Stimulated activated naive CD8-positive, alpha-beta T cell treated with anti-CD3 and anti-CD28 coated beads, Interleukin-15, Interleukin-2, amounts not matched to agents 100 U/mL and 50 U/mL, for 24 hours (primary cell): Measurements from ENCODE around the gene CCDC87.

Experiments
- ATAC-seq: fragments of 150-1000 bp; cut with Tn5 transposase; one replicate; pipeline ENCODE4 v1.10.0; 2021
- DNase-seq: peaks from one replicate; pipeline ENCODE4 v3.0.0; 2021

The CCDC87 gene

DNA sequence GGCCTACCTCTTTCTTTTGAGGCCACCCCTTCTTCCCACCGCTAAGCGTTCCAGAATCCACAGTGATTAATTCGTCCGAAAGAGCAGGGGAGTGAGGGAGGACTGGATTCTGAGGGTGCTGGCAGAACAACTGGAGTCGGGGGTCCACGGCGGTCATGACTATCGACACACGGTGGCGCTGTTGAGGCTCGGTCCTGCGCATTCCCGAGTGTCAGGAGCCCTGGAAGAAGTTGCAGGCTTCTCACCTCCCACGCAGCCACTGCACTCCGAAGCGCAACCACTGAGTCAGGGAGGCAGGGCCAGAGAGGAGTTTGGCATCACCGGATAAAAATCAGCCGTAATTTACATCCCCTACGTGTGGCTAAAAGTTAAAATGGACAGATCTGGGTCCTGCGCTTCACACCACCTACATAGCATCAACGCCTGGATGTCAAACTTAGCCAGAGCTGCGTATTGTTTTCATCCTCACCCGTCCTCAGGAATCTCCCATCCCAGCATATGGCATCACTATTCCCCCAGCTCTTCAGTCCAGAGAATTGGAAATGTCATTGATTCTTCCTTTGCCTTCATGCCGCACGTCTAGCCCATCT, 13.8 kb downstream of the CCDC87 start:
- DNase-seq, result peak; percentile 91
- peak; percentile 95 for ATAC-seq

DNA sequence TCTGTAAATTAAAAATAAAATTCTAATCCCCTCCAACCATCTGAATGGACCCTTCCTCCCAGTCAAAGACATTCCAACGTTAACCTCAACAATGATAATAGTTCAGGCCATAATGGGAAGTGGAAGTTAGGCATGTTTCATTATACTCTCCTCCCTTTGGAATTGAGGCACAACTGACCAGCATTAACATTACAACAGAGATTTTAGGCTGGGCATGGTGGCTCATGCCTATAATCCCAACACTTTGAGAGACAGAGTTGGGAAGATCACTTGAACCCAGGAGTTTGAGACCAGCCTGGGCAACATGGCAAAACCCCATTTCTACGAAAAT, 22.0 kb downstream of the CCDC87 start:
- ATAC-seq (no peak), DNase-seq (no peak)

DNA sequence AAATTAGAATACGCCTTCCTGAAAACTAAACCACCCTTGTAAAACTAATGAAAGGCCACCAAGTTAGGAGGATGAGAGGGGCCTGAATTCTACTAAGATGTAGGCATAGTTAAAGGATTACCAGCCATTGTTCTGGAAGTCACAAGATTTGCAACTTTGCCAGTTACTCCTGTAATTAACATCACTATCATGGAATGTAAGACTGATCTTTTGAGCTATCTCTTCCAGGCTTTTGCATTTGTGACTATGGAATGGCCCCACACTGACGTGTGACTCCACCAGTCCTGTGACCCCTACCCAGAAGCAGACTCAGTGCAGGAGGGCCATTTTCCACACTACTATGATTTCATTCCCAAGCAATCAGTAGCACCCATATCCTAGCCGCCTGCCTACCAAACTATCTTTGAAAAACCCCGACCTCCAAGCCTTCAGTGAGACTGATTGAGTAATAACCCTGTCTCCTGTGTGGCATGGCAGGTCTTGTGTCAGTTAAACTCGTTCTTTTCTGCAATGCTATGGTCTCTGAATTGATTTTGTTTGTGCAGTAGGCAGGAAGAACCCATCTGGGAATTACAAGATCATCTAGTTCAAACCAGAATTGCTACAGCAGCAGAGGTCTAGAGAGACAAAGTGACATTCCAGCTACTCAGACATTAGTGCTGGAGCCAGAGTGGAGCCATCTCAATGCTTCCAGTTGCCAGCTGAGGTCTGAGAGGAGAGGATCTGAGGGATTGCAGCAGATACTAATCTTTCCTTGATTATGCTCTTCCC, 22.6 kb downstream of the CCDC87 start:
- DNase-seq (no peak), ATAC-seq (no peak)

DNA sequence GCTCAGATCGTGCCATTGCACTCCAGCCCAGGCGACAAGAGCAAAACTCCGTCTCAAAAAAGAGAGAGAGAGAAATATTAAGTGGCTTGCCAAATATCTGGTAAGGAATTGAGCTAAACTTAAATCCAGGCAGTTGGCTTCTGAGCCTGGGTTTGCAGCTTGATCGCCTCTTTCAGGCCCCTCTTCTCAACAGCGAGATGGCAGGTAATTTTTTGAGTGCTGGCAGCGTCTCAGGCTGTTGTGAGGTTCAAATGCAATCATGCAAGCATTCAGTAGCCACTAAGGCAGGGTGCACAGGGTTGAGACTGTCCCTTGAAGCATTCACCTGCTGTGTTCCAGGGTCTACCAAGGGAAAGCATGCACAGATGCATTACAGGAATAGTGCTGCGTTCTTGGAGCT, 23.8 kb downstream of the CCDC87 start:
- DNase-seq (no peak), ATAC-seq (no peak)

DNA sequence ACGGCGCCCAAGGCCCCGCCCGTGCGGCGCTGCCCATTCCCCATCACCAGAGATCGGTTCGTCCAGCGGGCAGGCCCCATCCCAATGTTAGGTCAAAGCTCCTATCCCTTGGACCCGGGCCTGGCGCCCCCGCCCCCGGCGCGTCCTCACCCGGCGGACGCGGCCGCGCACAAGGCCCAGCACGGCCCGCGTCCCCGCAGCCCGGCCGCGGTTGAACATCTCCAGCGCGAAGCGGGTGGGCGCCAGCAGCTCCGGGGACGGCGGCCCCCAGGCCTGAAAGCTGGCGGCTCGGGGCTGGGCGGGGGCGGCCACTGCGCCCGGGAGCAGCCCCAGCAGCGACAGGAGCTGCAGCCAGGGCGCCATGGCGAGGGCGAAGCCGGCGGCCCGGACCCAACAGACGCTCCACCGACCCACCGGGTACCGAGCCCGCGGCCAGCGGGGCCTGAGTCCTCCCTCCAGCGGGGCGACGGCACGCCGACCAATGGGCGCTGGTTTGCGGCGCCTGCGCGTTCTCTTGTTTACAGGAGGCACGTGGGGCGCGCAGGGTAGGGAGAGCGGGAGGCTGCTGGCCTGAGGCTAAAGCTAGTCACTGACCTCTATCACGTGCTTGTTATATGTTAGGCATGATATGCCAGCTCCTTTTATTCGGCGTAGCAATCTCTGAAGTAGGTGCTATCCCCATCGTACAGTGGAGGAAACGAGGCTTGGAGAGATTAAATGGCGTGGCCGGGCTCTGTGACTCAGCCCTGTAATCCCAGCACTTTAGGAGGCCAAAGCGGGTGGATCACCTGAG, 24.5 kb downstream of the CCDC87 start, which contains the start of gene CTSF:
Gene CTSF, minus strand, starts transcription at position 483 of the 793 bp plus-strand sequence. Its CDS starts 120 bp downstream, at position 363.
- ATAC-seq (peak; percentile 90), DNase-seq (peak; percentile 79)

DNA sequence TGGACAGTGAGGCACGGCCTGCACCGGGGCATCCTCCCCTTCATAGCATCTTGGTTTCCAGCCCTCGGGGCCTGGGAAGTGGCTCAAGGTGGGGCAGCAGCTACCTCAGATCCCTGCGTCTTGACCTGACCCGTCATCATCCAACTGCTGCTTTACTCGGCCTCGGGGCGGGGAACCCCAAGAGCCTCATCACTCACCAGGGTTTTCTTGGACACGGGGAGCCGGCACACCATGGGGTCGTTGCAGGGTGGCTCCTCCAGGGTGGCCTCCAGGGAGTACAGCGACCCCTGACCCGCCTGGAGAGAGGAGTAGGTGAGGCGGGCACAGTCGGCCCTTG, 25.1 kb downstream of the CCDC87 start:
- no peak for ATAC-seq
- no peak for DNase-seq

DNA sequence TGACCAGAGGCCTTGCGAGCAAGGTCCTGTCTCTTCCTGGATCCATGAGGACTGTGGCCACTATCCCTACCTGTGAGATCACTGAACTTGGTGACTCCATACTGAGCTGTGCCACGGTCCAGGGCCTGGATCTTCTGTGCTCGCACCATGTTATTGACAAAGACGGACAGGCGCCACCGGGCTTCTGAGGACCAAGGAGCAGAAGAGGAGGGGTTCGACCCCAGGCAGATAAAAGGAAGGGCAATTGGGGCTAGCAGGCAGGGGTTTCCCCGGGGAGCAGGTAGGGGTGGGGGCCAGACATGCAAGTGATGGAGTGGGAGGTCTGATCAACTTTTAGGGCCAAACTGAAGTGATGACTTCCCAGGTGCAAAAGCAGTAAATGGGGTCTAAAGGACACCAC, 26.6 kb downstream of the CCDC87 start:
- DNase-seq, result no peak
- no peak for ATAC-seq

- no peak for ATAC-seq
- no peak for DNase-seq
These were observed 27.9 kb downstream of the CCDC87 start for GRCh38 chr11:66564984-66565383.

GRCh38 chr11:66564538-66564937, 28.3 kb downstream of the CCDC87 start:
- no peak for DNase-seq
- ATAC-seq, result no peak

DNA sequence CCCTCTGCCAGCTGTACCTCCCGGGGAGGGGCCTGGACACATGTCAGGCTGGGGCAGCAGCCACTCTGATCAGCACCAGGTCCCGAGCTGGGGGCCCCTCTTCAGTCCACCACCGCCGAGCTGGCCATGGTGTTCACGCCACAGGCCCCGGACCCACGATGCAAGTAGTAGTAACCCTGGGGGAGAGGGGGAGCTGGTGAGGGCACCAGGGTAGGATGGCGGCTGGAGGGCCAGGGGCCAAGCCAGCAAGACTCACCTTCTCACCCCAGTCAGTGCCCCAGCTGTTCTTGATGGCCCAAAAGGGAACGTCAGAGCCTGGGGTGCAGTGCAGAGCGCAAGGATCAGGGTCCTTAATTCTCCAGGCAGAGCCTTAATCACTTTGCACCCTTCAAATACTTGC, 29.0 kb downstream of the CCDC87 start:
- ATAC-seq (no peak), DNase-seq (no peak)

- DNase-seq, result no peak
- no peak for ATAC-seq
These were observed 29.8 kb downstream of the CCDC87 start for GRCh38 chr11:66562907-66563583.

GRCh38 chr11:66562275-66562674, 30.6 kb downstream of the CCDC87 start:
- no peak for ATAC-seq
- DNase-seq, result no peak

- DNase-seq, result no peak
These were observed 31.0 kb downstream of the CCDC87 start for GRCh38 chr11:66561975-66562248.

GRCh38 chr11:66561178-66561974, 31.5 kb downstream of the CCDC87 start:
- DNase-seq (no peak), ATAC-seq (no peak)

More at GRCh38 chr11:66561975-66562248, 31.0 kb downstream of the CCDC87 start:
- no peak for ATAC-seq

GRCh38 chr11:66559866-66560676, 32.8 kb downstream of the CCDC87 start:
- DNase-seq, result no peak
- no peak for ATAC-seq

DNA sequence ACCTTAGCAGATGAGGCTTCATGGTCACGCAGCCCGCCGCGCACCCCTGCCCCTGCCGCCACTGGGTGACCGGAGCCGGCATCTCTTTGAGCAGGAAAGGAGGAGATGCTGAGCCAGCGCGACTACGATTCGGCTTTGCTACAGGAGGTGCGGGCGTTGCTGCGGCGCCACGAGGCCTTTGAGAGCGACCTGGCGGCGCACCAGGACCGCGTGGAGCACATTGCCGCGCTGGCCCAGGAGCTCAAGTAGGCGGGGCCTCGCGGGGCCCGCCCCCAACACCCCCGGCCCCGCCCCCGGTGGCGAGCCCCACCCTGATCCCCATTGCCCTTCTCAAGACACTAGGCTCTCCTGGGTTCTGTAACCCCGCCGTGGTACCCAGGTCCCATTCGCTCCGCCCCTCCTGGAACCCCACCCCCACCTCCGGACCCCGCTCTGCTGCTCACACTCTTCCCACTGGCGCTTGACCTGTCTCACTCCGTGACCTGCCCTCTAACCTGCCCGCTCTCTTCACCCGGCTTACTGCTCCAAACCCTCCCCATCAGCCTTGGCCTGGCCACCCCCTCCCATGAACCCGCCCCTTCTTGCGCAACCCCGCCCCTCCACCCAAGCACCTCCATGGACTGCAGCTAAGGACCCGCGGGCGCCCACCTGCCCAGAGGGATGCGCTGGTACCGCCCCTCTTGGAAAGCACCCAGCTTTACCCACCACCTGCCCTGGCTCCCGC, 33.6 kb downstream of the CCDC87 start:
- ATAC-seq, result no peak

GRCh38 chr11:66557733-66558326, 35.0 kb downstream of the CCDC87 start:
- ATAC-seq (no peak), DNase-seq (no peak)

More for the DNA sequence above, 33.6 kb downstream of the CCDC87 start:
- peak; percentile 38 for DNase-seq

GRCh38 chr11:66556086-66556485, 36.8 kb downstream of the CCDC87 start:
- DNase-seq, result no peak
- no peak for ATAC-seq

DNA sequence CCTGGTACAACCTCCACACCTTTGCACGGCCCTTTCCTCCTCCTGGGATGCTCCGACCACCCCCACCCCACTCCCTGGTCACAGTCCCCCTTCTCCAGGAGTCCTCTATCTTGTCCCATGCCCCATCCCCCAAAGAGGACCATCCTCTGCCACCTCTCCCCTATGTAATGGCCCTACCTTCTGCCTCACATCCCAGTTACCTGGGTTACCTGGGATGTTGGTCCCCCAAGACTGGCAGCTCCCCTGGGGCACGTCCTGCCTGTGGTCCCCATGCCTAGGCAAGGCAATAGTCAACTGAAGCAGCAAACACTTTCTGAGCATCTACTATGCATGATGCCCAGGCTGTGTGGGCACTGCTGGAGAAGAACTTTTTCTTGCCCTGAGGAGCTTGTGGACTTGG, 37.4 kb downstream of the CCDC87 start:
- ATAC-seq (no peak), DNase-seq (no peak)

DNA sequence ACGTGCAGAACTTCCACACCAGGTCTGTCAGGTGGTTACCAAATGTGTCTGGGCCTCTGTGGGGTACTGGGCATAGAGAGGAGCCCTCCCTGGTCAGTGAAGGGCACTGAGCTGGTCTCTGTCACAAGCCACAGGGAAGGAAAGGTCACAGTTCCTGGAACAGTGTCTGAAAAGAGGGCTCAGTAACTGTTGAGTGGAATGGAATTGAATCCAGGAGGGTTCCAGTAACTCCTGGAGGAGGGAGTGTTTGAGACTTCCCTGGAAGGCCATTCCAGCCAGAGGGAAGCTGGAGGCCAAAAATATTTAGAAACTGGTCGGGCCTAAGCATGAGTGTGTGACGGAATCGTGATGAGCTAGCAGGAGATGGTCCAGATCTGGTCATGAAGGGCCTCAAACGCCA, 38.3 kb downstream of the CCDC87 start:
- DNase-seq (no peak), ATAC-seq (no peak)
